ENCODE measurements around the gene OR4E2.
A peak's percentile ranks its signal among the peaks of the same experiment; 100 is the strongest.
"Not testable (repeated sequence)": the region's sequence is repeated elsewhere in the genome, so short reads cannot be mapped to it uniquely, and the experiment has no call there.

The OR4E2 gene

GRCh38 chr14:21697662-21698061, 44.0 kb downstream of the OR4E2 start:
- DNase-seq (ENCODE audit: low spot score), result not testable (repeated sequence)

GRCh38 chr14:21698538-21698937, 44.9 kb downstream of the OR4E2 start:
- DNase-seq (ENCODE audit: low spot score), result not testable (repeated sequence)

- no peak for DNase-seq (ENCODE audit: low spot score)
Measured at GRCh38 chr14:21699551-21699950, 45.9 kb downstream of the OR4E2 start.

- DNase-seq (ENCODE audit: low spot score), result no peak
Measured at GRCh38 chr14:21702316-21702715, 48.7 kb downstream of the OR4E2 start.

- DNase-seq (ENCODE audit: low spot score), result no peak
Measured at GRCh38 chr14:21703357-21704326, 50.0 kb downstream of the OR4E2 start.

GRCh38 chr14:21704338-21704737, 50.7 kb downstream of the OR4E2 start:
- no peak for DNase-seq (ENCODE audit: low spot score)

GRCh38 chr14:21711360-21711961, 57.8 kb downstream of the OR4E2 start:
- peak; percentile 23 for DNase-seq (ENCODE audit: low spot score)

DNA sequence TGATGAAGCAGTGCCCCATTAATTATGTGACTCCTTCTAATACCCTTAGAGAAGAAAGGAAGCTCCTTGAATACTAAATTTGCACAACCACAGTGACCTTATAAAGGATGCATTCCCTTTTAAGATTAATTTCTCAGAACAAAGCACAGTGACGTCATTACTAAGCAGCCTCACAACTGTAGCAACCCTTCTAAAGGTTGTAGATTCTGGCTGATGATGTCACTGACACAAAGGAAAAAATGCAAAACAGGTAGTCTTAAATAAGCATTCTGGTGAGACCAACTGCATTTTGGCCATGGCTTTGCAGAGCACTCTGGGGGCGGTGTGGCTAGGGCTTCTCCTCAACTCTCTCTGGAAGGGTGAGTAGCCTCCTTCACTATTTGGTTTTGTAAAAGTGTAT, 58.4 kb downstream of the OR4E2 start:
- DNase-seq (ENCODE audit: low spot score), result no peak

GRCh38 chr14:21714318-21714929, 60.8 kb downstream of the OR4E2 start:
- DNase-seq (ENCODE audit: low spot score), result no peak
